Activated naive CD8-positive, alpha-beta T cell treated with anti-CD3 and anti-CD28 coated beads, Interleukin-2, amount 50 U/mL, for 24 hours (primary cell): Measurements from ENCODE around the gene TUBGCP4.

Source experiments
- ATAC-seq: fragments of 150-1000 bp; cut with Tn5 transposase; one replicate; pipeline ENCODE4 v1.10.0; 2021
- DNase-seq: peaks from one replicate; pipeline ENCODE4 v3.0.0; 2021
- H3K27ac Mint-ChIP-seq: one replicate; pipeline ENCODE4 v1.8.0; 2021; ENCODE audit warnings: mild to moderate bottlenecking, mixed read lengths
- H3K27me3 Mint-ChIP-seq: one replicate; pipeline ENCODE4 v1.8.0; 2021; ENCODE audit warnings: mixed read lengths
- H3K36me3 Mint-ChIP-seq: one replicate; pipeline ENCODE4 v1.8.0; 2021; ENCODE audit warnings: low read depth, mixed read lengths
- H3K4me1 Mint-ChIP-seq: one replicate; pipeline ENCODE4 v1.8.0; 2021; ENCODE audit warnings: mixed read lengths
- H3K4me3 Mint-ChIP-seq: one replicate; pipeline ENCODE4 v1.8.0; 2021; ENCODE audit warnings: mild to moderate bottlenecking, moderate library complexity, mixed read lengths
- H3K9me3 Mint-ChIP-seq: one replicate; pipeline ENCODE4 v1.8.0; 2021; ENCODE audit warnings: mixed read lengths

Gene TUBGCP4

DNA sequence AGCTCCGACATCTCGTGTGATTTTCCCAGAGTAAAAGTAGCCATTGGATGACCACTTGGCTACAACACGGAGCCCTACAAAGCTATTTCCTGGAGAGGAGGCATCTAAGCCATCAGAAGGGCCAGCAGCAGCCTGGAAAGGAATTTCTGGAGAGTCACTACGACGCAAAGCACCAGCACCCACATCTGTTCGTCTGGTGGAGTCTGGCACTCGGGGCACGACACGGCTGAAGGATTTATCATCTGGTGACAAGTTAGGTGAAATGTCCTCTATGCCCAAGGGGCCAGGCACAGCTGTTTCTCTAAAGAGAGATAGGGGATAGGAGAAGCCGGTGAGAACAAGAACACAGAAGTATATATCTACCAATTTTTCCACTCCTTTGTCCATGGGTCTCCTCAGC is 49.5 kb downstream of the TUBGCP4 start:
- ATAC-seq: no peak
- Mint-ChIP-seq H3K9me3 (no peaks in the 10 kb centered on the region), H3K4me1 (peaks cover 9% of the 10 kb centered on the region), H3K36me3 (peaks cover 33% of the 10 kb centered on the region), H3K27ac (no peak overlapping the region), H3K27me3 (no peaks in the 10 kb centered on the region), H3K4me3 (no peak overlapping the region)
- no peak for DNase-seq

- Mint-ChIP-seq H3K4me3 (no peak overlapping the region), H3K27ac (no peak overlapping the region), H3K27me3 (no peaks in the 10 kb centered on the region), H3K9me3 (no peaks in the 10 kb centered on the region), H3K36me3 (peaks cover 33% of the 10 kb centered on the region), H3K4me1 (peaks cover 9% of the 10 kb centered on the region)
- ATAC-seq (no peak), DNase-seq (no peak)
Measured at GRCh38 chr15:43420876-43421275, 50.0 kb downstream of the TUBGCP4 start.

DNA sequence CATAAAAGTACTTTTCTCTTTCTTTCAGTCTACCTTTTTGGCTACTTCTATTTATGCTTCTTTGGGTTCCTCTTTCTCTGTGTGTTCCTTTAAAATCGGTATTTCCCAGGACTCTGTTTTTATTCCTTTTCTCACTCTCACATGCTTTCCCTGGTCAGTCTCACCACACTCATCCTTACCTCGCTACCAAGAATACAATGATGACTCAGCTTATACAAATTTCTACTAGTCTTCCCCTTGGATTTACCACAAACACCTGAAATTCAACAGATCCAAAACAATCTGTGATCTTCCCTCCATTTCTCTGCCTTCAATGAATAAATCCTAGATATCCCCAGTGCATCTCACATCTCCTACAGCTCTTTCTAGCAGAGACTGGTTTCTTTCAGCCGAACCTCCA is 52.9 kb downstream of the TUBGCP4 start:
- Mint-ChIP-seq H3K36me3 (peaks cover 36% of the 10 kb centered on the region), H3K4me1 (peaks cover 9% of the 10 kb centered on the region), H3K4me3 (no peak overlapping the region), H3K27me3 (no peaks in the 10 kb centered on the region), H3K27ac (no peak overlapping the region), H3K9me3 (no peaks in the 10 kb centered on the region)
- DNase-seq (no peak), ATAC-seq (no peak)

- Mint-ChIP-seq H3K4me1 (no peaks in the 10 kb centered on the region), H3K9me3 (no peaks in the 10 kb centered on the region), H3K4me3 (no peak overlapping the region), H3K27ac (no peak overlapping the region), H3K36me3 (peaks cover 24% of the 10 kb centered on the region), H3K27me3 (no peaks in the 10 kb centered on the region)
- ATAC-seq: no peak
- no peak for DNase-seq
Measured at GRCh38 chr15:43429687-43430086, 58.8 kb downstream of the TUBGCP4 start.

GRCh38 chr15:43433165-43433564 is 62.3 kb downstream of the TUBGCP4 start:
- Mint-ChIP-seq H3K27ac (no peak overlapping the region), H3K4me3 (no peak overlapping the region), H3K9me3 (no peaks in the 10 kb centered on the region), H3K36me3 (peaks cover 16% of the 10 kb centered on the region), H3K27me3 (no peaks in the 10 kb centered on the region), H3K4me1 (no peaks in the 10 kb centered on the region)
- ATAC-seq: no peak
- no peak for DNase-seq

DNA sequence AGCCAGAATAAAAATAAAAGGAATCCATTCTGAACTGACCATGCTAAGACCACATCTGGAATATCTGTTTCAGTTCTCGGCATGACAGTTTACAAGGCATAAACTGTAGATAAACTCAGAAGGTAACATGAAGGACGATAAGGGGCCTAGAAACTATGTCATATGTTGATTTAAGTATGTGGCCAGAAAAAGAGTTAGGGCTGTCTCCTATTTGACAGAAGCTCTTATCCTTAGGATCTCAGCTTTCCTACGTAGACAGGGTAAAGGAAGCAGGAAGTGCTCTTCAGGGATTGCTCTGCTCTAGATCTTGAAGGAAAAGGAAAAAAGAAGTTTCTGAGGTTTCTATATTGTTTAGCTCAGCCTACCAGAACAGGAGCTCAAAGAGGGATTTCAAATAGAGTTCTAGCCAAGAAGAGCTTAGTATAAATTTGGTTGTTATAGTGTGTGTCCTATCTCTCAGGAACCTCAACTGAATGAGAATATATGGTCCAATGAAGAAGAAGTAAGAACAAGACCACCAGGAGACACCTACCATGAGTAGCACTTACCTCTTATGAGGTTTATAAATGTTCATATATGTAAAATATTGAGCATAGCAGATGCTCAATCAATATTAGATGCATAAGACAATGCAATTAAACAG is 62.9 kb downstream of the TUBGCP4 start:
- no peaks in the 10 kb centered on the region for H3K27me3 Mint-ChIP-seq
- no peak overlapping the region for H3K4me3 Mint-ChIP-seq
- H3K36me3 Mint-ChIP-seq: peaks cover 19% of the 10 kb centered on the region
- ATAC-seq (no peak), DNase-seq (no peak)
- H3K4me1 Mint-ChIP-seq: no peaks in the 10 kb centered on the region
- H3K9me3 Mint-ChIP-seq: no peaks in the 10 kb centered on the region
- H3K27ac Mint-ChIP-seq: no peak overlapping the region

- DNase-seq (no peak), ATAC-seq (no peak)
- Mint-ChIP-seq H3K4me1 (no peaks in the 10 kb centered on the region), H3K4me3 (no peak overlapping the region), H3K9me3 (no peaks in the 10 kb centered on the region), H3K27ac (no peak overlapping the region), H3K36me3 (peaks cover 19% of the 10 kb centered on the region), H3K27me3 (no peaks in the 10 kb centered on the region)
Measured at GRCh38 chr15:43434446-43434845, 63.5 kb downstream of the TUBGCP4 start.

- H3K27me3 Mint-ChIP-seq: no peaks in the 10 kb centered on the region
- no peak for ATAC-seq
- H3K9me3 Mint-ChIP-seq: no peaks in the 10 kb centered on the region
- H3K4me1 Mint-ChIP-seq: peaks cover 10% of the 10 kb centered on the region
- no peak for DNase-seq
- no peak overlapping the region for H3K4me3 Mint-ChIP-seq
- H3K27ac Mint-ChIP-seq: no peak overlapping the region
- H3K36me3 Mint-ChIP-seq: peaks cover 22% of the 10 kb centered on the region
Measured at GRCh38 chr15:43436395-43436794, 65.5 kb downstream of the TUBGCP4 start.

GRCh38 chr15:43439268-43439667 is 68.4 kb downstream of the TUBGCP4 start:
- Mint-ChIP-seq H3K4me1 (peaks cover 14% of the 10 kb centered on the region), H3K36me3 (peaks cover 15% of the 10 kb centered on the region), H3K9me3 (no peaks in the 10 kb centered on the region), H3K27ac (no peak overlapping the region), H3K4me3 (no peak overlapping the region), H3K27me3 (no peaks in the 10 kb centered on the region)
- DNase-seq: no peak
- ATAC-seq: no peak

- Mint-ChIP-seq H3K27me3 (no peaks in the 10 kb centered on the region), H3K9me3 (no peaks in the 10 kb centered on the region), H3K27ac (peak overlapping the region; percentile 93), H3K4me1 (peaks cover 14% of the 10 kb centered on the region), H3K36me3 (peaks cover 22% of the 10 kb centered on the region), H3K4me3 (peak overlapping the region; percentile 29)
- peak; percentile 15 for DNase-seq
- peak; percentile 98 for ATAC-seq
Measured at GRCh38 chr15:43440721-43441281, 69.9 kb downstream of the TUBGCP4 start.

- peak; percentile 49 for ATAC-seq
- H3K27me3 Mint-ChIP-seq: no peaks in the 10 kb centered on the region
- DNase-seq: no peak
- no peak overlapping the region for H3K4me3 Mint-ChIP-seq
- peak overlapping the region; percentile 93 for H3K27ac Mint-ChIP-seq
- H3K9me3 Mint-ChIP-seq: no peaks in the 10 kb centered on the region
- peaks cover 21% of the 10 kb centered on the region for H3K36me3 Mint-ChIP-seq
- peaks cover 14% of the 10 kb centered on the region for H3K4me1 Mint-ChIP-seq
Measured at GRCh38 chr15:43441316-43441715, 70.4 kb downstream of the TUBGCP4 start.

GRCh38 chr15:43446344-43446743 is 75.4 kb downstream of the TUBGCP4 start:
- H3K4me1 Mint-ChIP-seq: peaks cover 17% of the 10 kb centered on the region
- H3K27me3 Mint-ChIP-seq: no peaks in the 10 kb centered on the region
- DNase-seq (no peak), ATAC-seq (no peak)
- no peak overlapping the region for H3K4me3 Mint-ChIP-seq
- H3K36me3 Mint-ChIP-seq: peaks cover 10% of the 10 kb centered on the region
- no peaks in the 10 kb centered on the region for H3K9me3 Mint-ChIP-seq
- H3K27ac Mint-ChIP-seq: no peak overlapping the region

DNA sequence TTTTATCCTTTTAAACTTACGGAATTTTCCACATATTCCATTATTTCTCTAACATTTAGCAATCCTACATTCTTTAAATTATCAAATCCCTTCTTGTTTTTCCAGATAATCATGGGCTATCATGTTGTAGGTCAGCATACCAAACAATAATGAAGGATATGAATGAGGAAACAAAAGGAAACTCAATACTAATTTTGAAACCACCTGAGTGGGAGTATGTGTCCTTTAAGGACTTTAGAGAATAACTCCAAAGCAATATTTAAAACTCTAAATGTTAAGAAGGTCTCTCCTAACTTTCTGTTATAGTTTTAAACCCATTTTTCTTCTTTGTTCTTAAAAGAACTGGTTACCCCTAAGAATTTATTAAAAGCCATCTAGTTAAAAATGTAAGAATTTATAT is 79.1 kb downstream of the TUBGCP4 start:
- no peak overlapping the region for H3K27ac Mint-ChIP-seq
- no peak overlapping the region for H3K4me3 Mint-ChIP-seq
- peaks cover 13% of the 10 kb centered on the region for H3K4me1 Mint-ChIP-seq
- H3K27me3 Mint-ChIP-seq: no peaks in the 10 kb centered on the region
- no peak for ATAC-seq
- peaks cover 9% of the 10 kb centered on the region for H3K36me3 Mint-ChIP-seq
- H3K9me3 Mint-ChIP-seq: no peaks in the 10 kb centered on the region
- DNase-seq: no peak
